Stimulated activated CD8-positive, alpha-beta memory T cell treated with anti-CD3 and anti-CD28 coated beads, Interleukin-7, amount 100 ng/mL, for 24 hours (primary cell): ENCODE results near the gene MMUT.
"Not testable (repeated sequence)": the region's sequence is repeated elsewhere in the genome, so short reads cannot be mapped to it uniquely, and the experiment has no call there.

Experiments
- DNase-seq: peaks from one replicate; pipeline ENCODE4 v3.0.0-alpha.2; 2020; ENCODE audit warnings: low read depth

The MMUT gene

GRCh38 chr6:49462927-49463611, at the start of gene MMUT, which contains the start of gene CENPQ:
Gene MMUT (minus strand): TSS chr6:49463253. CDS start chr6:49459466, 3,787 bp downstream.
Gene CENPQ (plus strand): TSS chr6:49463370. CDS start chr6:49470177, 6,807 bp downstream.
- DNase-seq, result peak; percentile 72

GRCh38 chr6:49509342-49509741, 46.3 kb upstream of the MMUT start:
- DNase-seq, result no peak

- no peak for DNase-seq
These were observed 43.6 kb upstream of the MMUT start for GRCh38 chr6:49506569-49507111.

GRCh38 chr6:49504666-49505065, 41.6 kb upstream of the MMUT start:
- DNase-seq, result no peak

- no peak for DNase-seq
These were observed 36.6 kb upstream of the MMUT start, which contains the start of gene GLYATL3 for GRCh38 chr6:49499623-49500022. Gene GLYATL3 (plus strand): TSS chr6:49499923. CDS start chr6:49511991, 12,068 bp downstream.

GRCh38 chr6:49499126-49499525, 36.1 kb upstream of the MMUT start:
- no peak for DNase-seq

GRCh38 chr6:49497304-49497703, 34.3 kb upstream of the MMUT start:
- DNase-seq, result no peak

GRCh38 chr6:49490633-49491032, 27.6 kb upstream of the MMUT start:
- no peak for DNase-seq

- DNase-seq, result not testable (repeated sequence)
These were observed 20.3 kb upstream of the MMUT start for GRCh38 chr6:49483380-49483779.

- not testable (repeated sequence) for DNase-seq
These were observed 18.8 kb upstream of the MMUT start for GRCh38 chr6:49481846-49482245.

- DNase-seq, result no peak
These were observed 16.4 kb upstream of the MMUT start for GRCh38 chr6:49479308-49479970.

GRCh38 chr6:49476564-49476963, 13.5 kb upstream of the MMUT start:
- not testable (repeated sequence) for DNase-seq

- DNase-seq, result no peak
These were observed 5.0 kb upstream of the MMUT start for GRCh38 chr6:49468042-49468441.

- no peak for DNase-seq
These were observed 1.6 kb upstream of the MMUT start for GRCh38 chr6:49464691-49465090.

- no peak for DNase-seq
These were observed 537 bp upstream of the MMUT start for GRCh38 chr6:49463612-49463967.

GRCh38 chr6:49462599-49462926, 490 bp downstream of the MMUT start:
- DNase-seq, result no peak

GRCh38 chr6:49462071-49462470, 982 bp downstream of the MMUT start:
- no peak for DNase-seq

GRCh38 chr6:49457771-49458170, 5.3 kb downstream of the MMUT start:
- DNase-seq, result no peak

GRCh38 chr6:49454787-49455709, 8.0 kb downstream of the MMUT start:
- DNase-seq, result no peak

- DNase-seq, result no peak
These were observed 9.8 kb downstream of the MMUT start for GRCh38 chr6:49453221-49453620.

- no peak for DNase-seq
These were observed 32.2 kb downstream of the MMUT start for GRCh38 chr6:49430866-49431265.

- DNase-seq, result no peak
These were observed 32.9 kb downstream of the MMUT start for GRCh38 chr6:49430187-49430586.
